Trophoblast cell (in vitro differentiated cells and primary cell): ENCODE results near the gene NECTIN4.

ENCODE experiments used
- DNase-seq, 2 donors: peaks; one replicate each; pipeline ENCODE4 v3.0.0-alpha.2; 2016
- H2AFZ ChIP-seq: 2 replicates; pipeline ENCODE4 v1.6.1; 2013; ENCODE audit warnings: low read length, moderate library complexity, mild to moderate bottlenecking; ENCODE audit not compliant: insufficient read depth, poor library complexity
- H2AK5ac ChIP-seq: 2 replicates; pipeline ENCODE4 v1.6.1; 2013; ENCODE audit warnings: mild to moderate bottlenecking, low read length
- H2BK120ac ChIP-seq: 2 replicates; pipeline ENCODE4 v1.6.1; 2013; ENCODE audit warnings: low read length, mild to moderate bottlenecking, moderate library complexity; ENCODE audit not compliant: insufficient read depth, poor library complexity
- H2BK12ac ChIP-seq: 2 replicates; pipeline ENCODE4 v1.6.1; 2013; ENCODE audit warnings: mild to moderate bottlenecking, low read length, moderate library complexity
- H2BK5ac ChIP-seq: 2 replicates; pipeline ENCODE4 v1.6.1; 2013; ENCODE audit warnings: low read length, low read depth, moderate library complexity, mild to moderate bottlenecking; ENCODE audit not compliant: poor library complexity
- H3K14ac ChIP-seq: 2 replicates; pipeline ENCODE4 v1.6.1; 2013; ENCODE audit warnings: mild to moderate bottlenecking, low read length
- H3K18ac ChIP-seq: 2 replicates; pipeline ENCODE4 v1.6.1; 2013; ENCODE audit warnings: mild to moderate bottlenecking, low read length
- H3K23ac ChIP-seq: 2 replicates; pipeline ENCODE4 v1.6.1; 2013; ENCODE audit warnings: low read length
- H3K27ac ChIP-seq: 2 replicates; pipeline ENCODE4 v1.5.1; 2013; ENCODE audit warnings: low read depth, mild to moderate bottlenecking, inconsistent platforms, low read length, moderate library complexity
- H3K27me3 ChIP-seq: 2 replicates; pipeline ENCODE4 v1.6.1; 2013; ENCODE audit warnings: inconsistent platforms, mild to moderate bottlenecking, low read length, moderate library complexity; ENCODE audit not compliant: insufficient read depth
- H3K36me3 ChIP-seq, 2 experiments: 1 replicate in 1 of 2; 2 replicates in 1 of 2; pipeline ENCODE4 v1.6.1; 2013; ENCODE audit warnings: low read length in 2 of 2, mild to moderate bottlenecking in 2 of 2, moderate library complexity in 1 of 2; ENCODE audit not compliant: insufficient read depth in 2 of 2, control insufficient read depth in 1 of 2
- H3K4ac ChIP-seq: 2 replicates; pipeline ENCODE4 v1.6.1; 2013; ENCODE audit warnings: low read depth, mild to moderate bottlenecking, low read length, moderate library complexity
- H3K4me1 ChIP-seq, 2 experiments: 1 replicate in 1 of 2; 2 replicates in 1 of 2; pipeline ENCODE4 v1.6.1; 2013; ENCODE audit warnings: low read length in 2 of 2, mild to moderate bottlenecking in 2 of 2, moderate library complexity in 1 of 2; ENCODE audit not compliant: insufficient read depth in 2 of 2, control insufficient read depth in 1 of 2
- H3K4me2 ChIP-seq: 2 replicates; pipeline ENCODE4 v1.6.1; 2013; ENCODE audit warnings: inconsistent platforms, mild to moderate bottlenecking, low read length, moderate library complexity
- H3K4me3 ChIP-seq: 2 replicates; pipeline ENCODE4 v1.5.1; 2013; ENCODE audit warnings: mild to moderate bottlenecking, low read depth, low read length, inconsistent platforms
- H3K79me1 ChIP-seq: one replicate; pipeline ENCODE4 v1.6.1; 2013; ENCODE audit warnings: low read length
- H3K79me2 ChIP-seq: 2 replicates; pipeline ENCODE4 v1.6.1; 2013; ENCODE audit warnings: low read length, mild to moderate bottlenecking; ENCODE audit not compliant: control insufficient read depth, insufficient read depth, poor library complexity
- H3K9ac ChIP-seq: 2 replicates; pipeline ENCODE4 v1.6.1; 2013; ENCODE audit warnings: mild to moderate bottlenecking, low read length
- H3K9me3 ChIP-seq: 2 replicates; pipeline ENCODE4 v1.6.1; 2013; ENCODE audit warnings: low read depth, mild to moderate bottlenecking, control low read depth, inconsistent platforms, low read length; ENCODE audit not compliant: insufficient read depth
- H4K12ac ChIP-seq: 2 replicates; pipeline ENCODE4 v1.6.1; 2013; ENCODE audit warnings: low read depth, mild to moderate bottlenecking, low read length, moderate library complexity
- H4K8ac ChIP-seq: 2 replicates; pipeline ENCODE4 v1.6.1; 2013; ENCODE audit warnings: low read depth, mild to moderate bottlenecking, low read length, moderate library complexity
- H4K91ac ChIP-seq: one replicate; pipeline ENCODE4 v1.6.1; 2013; ENCODE audit warnings: low read depth, mild to moderate bottlenecking, low read length, moderate library complexity
- WGBS: extraction: QIAGEN DNeasy Blood & Tissue Kit; methylation state at CpG from one replicate; pipeline ENCODE4 v1.1.7; 2013; ENCODE audit warnings: missing lambda C conversion rate; ENCODE audit not compliant: insufficient read length, insufficient coverage; ENCODE audit errors: extremely low coverage; 5-methylcytosine and 5-hydroxymethylcytosine counted together

The NECTIN4 gene

DNA sequence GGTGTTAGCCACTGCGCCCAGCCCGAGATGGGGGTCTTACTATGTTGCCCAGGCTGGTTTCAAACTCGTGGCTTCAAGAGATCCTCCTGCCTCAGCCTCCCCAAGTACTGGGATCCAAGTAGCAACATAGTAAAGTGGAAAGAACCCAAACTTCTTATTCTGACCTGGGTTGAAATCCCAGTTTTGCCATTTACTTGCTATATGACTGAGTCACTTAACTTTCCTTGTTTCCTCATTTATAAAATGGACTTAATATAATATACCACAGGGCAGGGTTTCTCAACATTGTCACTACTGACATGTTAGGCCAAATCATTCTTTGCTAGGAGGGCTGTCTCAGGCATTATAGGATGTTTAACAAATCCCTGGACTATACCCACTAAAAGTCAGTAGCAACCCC, 21.8 kb upstream of the NECTIN4 start:
- Histone ChIP-seq H3K4me2 (no peak overlapping the region), H2BK12ac (no peak overlapping the region)

DNA sequence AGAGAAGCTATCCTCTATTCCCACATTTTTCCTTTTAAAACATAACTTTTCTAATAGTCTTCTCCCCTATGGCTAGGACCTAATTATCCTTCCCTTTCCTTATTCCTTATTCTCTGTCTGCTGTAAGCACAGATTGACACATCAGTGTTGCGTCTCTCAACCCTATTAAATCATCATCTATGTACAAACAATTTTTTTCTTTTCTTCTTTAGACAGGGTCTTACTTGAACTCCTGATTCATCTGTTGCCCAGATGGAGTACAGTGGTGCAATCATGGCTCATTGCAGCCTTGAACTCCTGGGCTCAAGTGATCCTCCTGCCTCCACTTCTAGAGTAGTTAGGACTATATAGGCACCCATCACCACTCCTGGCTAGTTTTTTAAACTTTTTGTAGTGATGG, 17.1 kb upstream of the NECTIN4 start:
- H4K8ac ChIP-seq, result no peak overlapping the region
- peaks cover 9 to 14% of the 10 kb centered on the region in 2 experiments for H3K36me3 ChIP-seq
- no peaks in the 10 kb centered on the region for H3K27me3 ChIP-seq
- no peak overlapping the region for H4K12ac ChIP-seq
- H3K9ac ChIP-seq, result no peak overlapping the region
- H3K79me2 ChIP-seq, result no peaks in the 10 kb centered on the region
- H2BK120ac ChIP-seq, result no peak overlapping the region
- H3K4me1 ChIP-seq, result no peaks in the 10 kb centered on the region
- WGBS, result no CpG with 5 or more reads among the region's 1 CpG
- no peak overlapping the region for H2AFZ ChIP-seq
- H3K9me3 ChIP-seq, result no peaks in the 10 kb centered on the region
- no peak overlapping the region for H3K4me2 ChIP-seq
- H3K27ac ChIP-seq, result no peak overlapping the region
- no peak overlapping the region for H4K91ac ChIP-seq
- DNase-seq, result no peak
- H3K79me1 ChIP-seq, result no peaks in the 10 kb centered on the region
- no peak overlapping the region for H2BK5ac ChIP-seq
- no peak overlapping the region for H3K23ac ChIP-seq
- H2AK5ac ChIP-seq, result no peak overlapping the region
- H3K18ac ChIP-seq, result no peak overlapping the region
- H3K14ac ChIP-seq, result no peak overlapping the region
- H3K4ac ChIP-seq, result no peak overlapping the region
- H3K4me3 ChIP-seq, result no peak overlapping the region
- H2BK12ac ChIP-seq, result no peak overlapping the region

More for the DNA sequence above, 21.8 kb upstream of the NECTIN4 start:
- no peak overlapping the region for H4K12ac ChIP-seq
- no peak overlapping the region for H4K8ac ChIP-seq
- no peak overlapping the region for H3K4ac ChIP-seq
- H3K79me2 ChIP-seq, result peaks cover 2% of the 10 kb centered on the region
- H3K14ac ChIP-seq, result no peak overlapping the region
- H2BK5ac ChIP-seq, result no peak overlapping the region
- no CpG with 5 or more reads among the region's 3 CpGs for WGBS
- no peaks in the 10 kb centered on the region for H3K27me3 ChIP-seq
- H3K27ac ChIP-seq, result no peak overlapping the region
- no peak overlapping the region for H3K23ac ChIP-seq
- no peak overlapping the region for H2AK5ac ChIP-seq
- no peak overlapping the region for H3K18ac ChIP-seq
- no peak overlapping the region for H4K91ac ChIP-seq
- no peaks in the 10 kb centered on the region for H3K4me1 ChIP-seq
- H3K9me3 ChIP-seq, result no peaks in the 10 kb centered on the region
- no peaks in the 10 kb centered on the region for H3K79me1 ChIP-seq
- H3K9ac ChIP-seq, result no peak overlapping the region
- peaks cover 0 to 10% of the 10 kb centered on the region in 2 experiments for H3K36me3 ChIP-seq
- no peak overlapping the region for H2AFZ ChIP-seq
- no peak overlapping the region for H2BK120ac ChIP-seq
- DNase-seq, result no peak
- H3K4me3 ChIP-seq, result no peak overlapping the region

DNA sequence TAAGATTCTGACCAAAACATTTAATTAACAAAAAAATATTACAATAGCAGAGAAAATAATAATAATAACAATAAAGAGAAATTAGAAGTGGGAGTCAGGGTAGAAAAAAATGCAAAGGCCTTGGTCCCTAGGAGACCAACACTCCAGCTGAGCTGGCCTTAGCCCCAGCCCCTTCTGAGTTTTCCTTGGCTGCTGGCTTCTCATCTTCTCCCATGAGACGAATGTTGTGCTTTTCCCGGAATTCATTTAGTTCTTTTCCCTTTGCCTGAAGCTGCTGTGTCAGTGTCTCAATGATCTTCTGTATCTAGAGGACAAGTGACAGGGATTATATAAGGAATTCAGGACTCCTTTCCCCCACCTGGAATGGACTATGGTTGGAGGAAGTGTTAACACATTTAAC, 11.2 kb upstream of the NECTIN4 start:
- no CpG with 5 or more reads among the region's 2 CpGs for WGBS

DNA sequence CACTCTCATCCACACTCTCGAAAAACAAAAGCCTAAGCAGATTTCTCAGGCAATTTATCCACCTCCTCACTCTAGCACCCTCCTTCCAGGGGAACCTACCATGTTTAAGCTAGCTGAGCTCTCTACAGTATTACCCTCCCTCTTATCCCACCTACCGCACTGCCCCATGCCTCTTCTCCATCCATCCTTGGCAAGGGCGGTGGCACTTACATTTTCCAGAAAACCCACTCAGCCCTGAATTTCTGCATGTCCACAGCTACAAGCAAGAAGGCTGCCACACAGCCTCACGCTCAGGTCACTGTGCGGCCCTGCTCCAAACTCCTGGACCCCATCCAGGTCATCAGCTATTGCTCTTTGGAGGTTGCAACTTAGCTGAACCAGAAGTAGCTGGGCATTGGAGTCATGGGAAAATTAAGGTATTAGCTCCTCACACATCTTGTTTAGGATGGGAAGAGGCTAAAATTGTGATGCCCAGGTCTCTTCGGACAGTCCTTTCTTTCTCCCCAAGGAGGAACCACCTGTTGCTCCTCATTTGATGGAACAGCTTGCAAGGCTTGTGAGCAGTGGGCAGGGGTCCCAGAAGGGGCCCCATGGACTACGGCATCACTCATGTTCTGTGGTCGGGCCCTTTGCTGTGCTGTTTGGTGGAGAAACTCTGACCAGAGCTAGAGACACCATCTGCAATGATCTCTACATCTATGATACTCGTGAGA, 9.9 kb upstream of the NECTIN4 start:
- Histone ChIP-seq H3K36me3 (peaks cover 12 to 21% of the 10 kb centered on the region in 2 experiments), H3K79me1 (peaks cover 12% of the 10 kb centered on the region), H3K27me3 (no peaks in the 10 kb centered on the region), H2BK120ac (no peak overlapping the region), H3K4ac (no peak overlapping the region), H4K8ac (peak overlapping the region; percentile 69), H3K4me1 (peaks cover 9 to 11% of the 10 kb centered on the region in 2 experiments), H3K9me3 (no peaks in the 10 kb centered on the region), H2BK12ac (no peak overlapping the region), H2AFZ (no peak overlapping the region), H3K9ac (no peak overlapping the region), H4K91ac (no peak overlapping the region), H3K4me2 (peak overlapping the region; percentile 92), H2BK5ac (no peak overlapping the region), H3K14ac (no peak overlapping the region), H3K4me3 (no peak overlapping the region), H3K23ac (no peak overlapping the region), H3K18ac (peak overlapping the region; percentile 21), H3K79me2 (peaks cover 3% of the 10 kb centered on the region), H2AK5ac (no peak overlapping the region), H4K12ac (peak overlapping the region; percentile 56), H3K27ac (no peak overlapping the region)
- no peak for DNase-seq
- no CpG with 5 or more reads among the region's 9 CpGs for WGBS

More for the DNA sequence above, 11.2 kb upstream of the NECTIN4 start:
- peaks cover 3% of the 10 kb centered on the region for H3K79me2 ChIP-seq
- no peak overlapping the region for H2BK12ac ChIP-seq
- no peak overlapping the region for H2BK120ac ChIP-seq
- H2AK5ac ChIP-seq, result no peak overlapping the region
- H3K4me1 ChIP-seq, result peaks cover 9 to 11% of the 10 kb centered on the region in 2 experiments
- no peaks in the 10 kb centered on the region for H3K9me3 ChIP-seq
- no peak overlapping the region for H3K23ac ChIP-seq
- H3K4me2 ChIP-seq, result no peak overlapping the region
- H2BK5ac ChIP-seq, result no peak overlapping the region
- no peak overlapping the region for H3K27ac ChIP-seq
- no peak overlapping the region for H4K91ac ChIP-seq
- no peak overlapping the region for H3K9ac ChIP-seq
- H3K27me3 ChIP-seq, result no peaks in the 10 kb centered on the region
- no peak overlapping the region for H4K8ac ChIP-seq
- no peak for DNase-seq
- no peak overlapping the region for H3K14ac ChIP-seq
- H3K79me1 ChIP-seq, result peaks cover 10% of the 10 kb centered on the region
- H3K18ac ChIP-seq, result no peak overlapping the region
- H2AFZ ChIP-seq, result no peak overlapping the region
- no peak overlapping the region for H4K12ac ChIP-seq
- H3K4me3 ChIP-seq, result no peak overlapping the region
- H3K36me3 ChIP-seq, result peaks cover 12 to 21% of the 10 kb centered on the region in 2 experiments
- H3K4ac ChIP-seq, result no peak overlapping the region
